ENCODE data around the gene ARHGEF4.

Gene ARHGEF4

GRCh38 chr2:131036696-131037397 lies 200.1 kb downstream of the ARHGEF4 start:
- DNase-seq (ENCODE audit: low spot score): no peak
- no peak for TF ChIP-seq CTCF (IDR thresholded peaks at IDR 0.05; ENCODE audit: extremely low read depth, insufficient read depth, missing control alignments)
- in situ Hi-C loops (cut with MboI; ENCODE audit: low pct_unique_long_range_greater_than_20kb, low sequenced_read_pairs, unreplicated experiment): no loop called here

DNA sequence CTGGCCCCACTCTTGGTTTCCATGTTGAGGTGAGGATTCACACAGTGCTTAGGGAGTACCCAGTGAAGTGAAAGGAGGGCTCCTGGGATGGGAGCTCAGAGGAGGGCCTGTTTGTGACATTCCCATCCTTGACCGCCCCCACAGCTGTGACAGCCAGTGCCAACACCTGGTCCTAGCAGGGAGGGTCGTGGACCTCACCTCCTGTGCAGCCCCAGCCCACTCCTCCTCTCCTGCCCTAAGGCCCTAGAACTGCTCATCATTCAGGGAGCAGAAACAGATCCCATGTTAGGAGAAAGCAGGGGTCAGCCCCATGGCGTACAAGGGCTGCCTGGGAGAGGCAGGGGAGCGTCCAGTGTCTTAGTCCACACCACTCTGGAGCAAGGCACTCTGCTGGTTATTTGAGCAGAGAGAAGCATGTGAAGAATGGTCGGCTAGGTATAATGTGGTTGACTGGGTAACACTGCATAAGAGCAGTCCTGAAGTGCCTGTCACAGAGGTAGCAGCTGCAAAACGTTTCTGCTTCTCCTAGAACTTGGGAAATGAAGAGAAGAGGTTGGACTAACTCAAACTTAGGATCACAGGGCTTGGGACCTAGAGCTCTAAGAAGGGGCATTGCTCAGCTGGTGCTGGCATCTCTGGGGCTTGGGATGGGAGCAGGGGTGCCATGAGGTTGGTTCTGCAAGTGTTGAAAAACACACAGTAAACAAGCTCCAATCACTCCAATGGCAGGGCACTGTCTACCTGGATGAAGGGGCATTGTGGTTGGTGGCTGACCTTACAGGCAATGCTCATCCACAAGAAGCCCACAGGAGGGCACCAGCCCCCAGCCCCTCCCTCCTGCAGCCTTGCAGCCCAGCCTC lies 200.9 kb downstream of the ARHGEF4 start:
- in situ Hi-C loops (cut with MboI; ENCODE audit: low pct_unique_long_range_greater_than_20kb, low sequenced_read_pairs, unreplicated experiment): no loop called here
- DNase-seq (ENCODE audit: low spot score): no peak
- TF ChIP-seq CTCF (IDR thresholded peaks at IDR 0.05; ENCODE audit: extremely low read depth, insufficient read depth, missing control alignments): no peak

- in situ Hi-C loops (cut with MboI; ENCODE audit: low pct_unique_long_range_greater_than_20kb, low sequenced_read_pairs, unreplicated experiment): no loop called here
- no peak for TF ChIP-seq CTCF (IDR thresholded peaks at IDR 0.05; ENCODE audit: extremely low read depth, insufficient read depth, missing control alignments)
- no peak for DNase-seq (ENCODE audit: low spot score)
Measured at GRCh38 chr2:131038258-131039100, 201.8 kb downstream of the ARHGEF4 start.

DNA sequence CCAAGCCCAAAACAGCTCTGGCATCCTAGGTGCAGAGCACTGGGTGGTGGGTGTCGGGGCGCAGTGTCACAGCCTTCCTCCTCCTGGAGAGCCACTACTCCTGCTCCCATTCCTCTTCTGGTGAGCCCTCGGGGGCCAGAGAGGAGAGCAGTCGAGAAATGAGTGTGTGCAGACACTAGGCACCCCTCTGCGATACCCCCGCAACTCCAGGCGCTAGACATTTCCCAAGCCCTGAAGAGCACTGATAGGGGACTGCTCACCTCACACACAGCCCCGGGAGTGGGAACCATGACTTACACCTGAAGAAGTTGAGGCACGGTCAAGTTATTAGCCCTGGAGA lies 202.4 kb downstream of the ARHGEF4 start:
- DNase-seq (ENCODE audit: low spot score): no peak
- in situ Hi-C loops (cut with MboI; ENCODE audit: low pct_unique_long_range_greater_than_20kb, low sequenced_read_pairs, unreplicated experiment): no loop called here
- TF ChIP-seq CTCF (IDR thresholded peaks at IDR 0.05; ENCODE audit: extremely low read depth, insufficient read depth, missing control alignments): no peak

- no peak for TF ChIP-seq CTCF (IDR thresholded peaks at IDR 0.05; ENCODE audit: extremely low read depth, insufficient read depth, missing control alignments)
- DNase-seq (ENCODE audit: low spot score): no peak
- in situ Hi-C loops (cut with MboI; ENCODE audit: low pct_unique_long_range_greater_than_20kb, low sequenced_read_pairs, unreplicated experiment): no loop called here
Measured at GRCh38 chr2:131039535-131039907, 202.8 kb downstream of the ARHGEF4 start.

DNA sequence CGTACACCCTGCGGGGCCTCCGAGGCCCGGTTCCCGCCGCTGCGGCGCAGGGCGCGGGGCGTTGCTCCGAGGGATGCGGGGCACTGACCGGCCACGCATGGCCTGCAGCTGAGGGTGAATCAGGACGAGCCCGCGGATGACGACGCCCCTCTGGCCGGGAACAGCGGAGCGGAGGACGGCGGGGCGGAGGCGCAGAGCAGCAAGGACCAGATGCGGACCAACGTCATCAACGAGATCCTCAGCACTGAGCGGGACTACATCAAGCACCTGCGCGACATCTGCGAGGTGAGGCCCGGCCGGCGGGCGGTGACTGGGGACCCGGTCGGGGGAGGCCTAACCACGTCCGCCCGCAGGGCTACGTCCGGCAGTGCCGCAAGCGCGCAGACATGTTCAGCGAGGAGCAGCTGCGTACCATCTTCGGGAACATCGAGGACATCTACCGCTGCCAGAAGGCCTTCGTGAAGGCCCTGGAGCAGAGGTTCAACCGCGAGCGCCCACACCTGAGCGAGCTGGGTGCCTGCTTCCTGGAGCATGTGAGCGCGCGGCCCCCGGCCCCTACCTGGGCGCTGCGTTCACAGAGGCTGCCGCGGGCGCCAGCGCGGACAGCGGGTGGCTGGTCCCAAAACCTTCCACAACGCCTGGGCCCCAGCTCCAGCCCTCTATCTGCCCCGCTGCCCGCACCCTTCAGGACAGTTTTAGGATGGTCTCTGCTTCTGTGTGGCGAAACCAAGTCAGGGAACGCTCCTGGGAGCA lies 203.4 kb downstream of the ARHGEF4 start:
- peak; percentile 67 for DNase-seq (ENCODE audit: low spot score)
- no peak for TF ChIP-seq CTCF (IDR thresholded peaks at IDR 0.05; ENCODE audit: extremely low read depth, insufficient read depth, missing control alignments)
- in situ Hi-C loops (cut with MboI; ENCODE audit: low pct_unique_long_range_greater_than_20kb, low sequenced_read_pairs, unreplicated experiment): no loop called here
